ENCODE results near the gene TUBB2B.
A peak's percentile ranks its signal among the peaks of the same experiment; 100 is the strongest.

Gene TUBB2B

GRCh38 chr6:3232017-3232945 lies 4.8 kb upstream of the TUBB2B start:
- Histone ChIP-seq H3K4me1 (ENCODE audit: control insufficient read depth, insufficient read depth, low read length, poor library complexity, severe bottlenecking) (peaks cover 3% of the 10 kb centered on the region), H3K27ac (ENCODE audit: low read depth, low read length, severe bottlenecking) (peak overlapping the region; percentile 87), H3K4me3 (ENCODE audit: extremely low read depth, insufficient read depth, low read length, poor library complexity, severe bottlenecking) (peak overlapping the region; percentile 50), H3K36me3 (ENCODE audit: control insufficient read depth, insufficient read depth, low read length) (no peaks in the 10 kb centered on the region), H3K9me3 (ENCODE audit: control insufficient read depth, low read length) (no peaks in the 10 kb centered on the region)
- 8 to 15% methylated on average over 14 to 17 of the region's 23 CpGs for WGBS, 2 experiments (ENCODE audit: insufficient coverage in 2 of 2)

GRCh38 chr6:3231247-3232016 lies 4.0 kb upstream of the TUBB2B start:
- peak overlapping the region; percentile 50 for H3K4me3 ChIP-seq (ENCODE audit: extremely low read depth, insufficient read depth, low read length, poor library complexity, severe bottlenecking)
- H3K27ac ChIP-seq (ENCODE audit: low read depth, low read length, severe bottlenecking), result peak overlapping the region; percentile 87
- no peaks in the 10 kb centered on the region for H3K9me3 ChIP-seq (ENCODE audit: control insufficient read depth, low read length)
- 0 to 1% methylated on average over 32 to 39 of the region's 47 CpGs for WGBS, 2 experiments (ENCODE audit: insufficient coverage in 2 of 2)
- H3K4me1 ChIP-seq (ENCODE audit: control insufficient read depth, insufficient read depth, low read length, poor library complexity, severe bottlenecking), result peaks cover 3% of the 10 kb centered on the region
- H3K36me3 ChIP-seq (ENCODE audit: control insufficient read depth, insufficient read depth, low read length), result no peaks in the 10 kb centered on the region

- H3K27ac ChIP-seq (ENCODE audit: low read depth, low read length, severe bottlenecking), result peak overlapping the region; percentile 87
- no peaks in the 10 kb centered on the region for H3K9me3 ChIP-seq (ENCODE audit: control insufficient read depth, low read length)
- H3K36me3 ChIP-seq (ENCODE audit: control insufficient read depth, insufficient read depth, low read length), result peaks cover 5% of the 10 kb centered on the region
- peak overlapping the region; percentile 50 for H3K4me3 ChIP-seq (ENCODE audit: extremely low read depth, insufficient read depth, low read length, poor library complexity, severe bottlenecking)
- peaks cover 3% of the 10 kb centered on the region for H3K4me1 ChIP-seq (ENCODE audit: control insufficient read depth, insufficient read depth, low read length, poor library complexity, severe bottlenecking)
- 0% methylated on average over 3 of the region's 11 CpGs for WGBS, 2 experiments (ENCODE audit: insufficient coverage in 2 of 2)
Observed at GRCh38 chr6:3230900-3231246, 3.4 kb upstream of the TUBB2B start.

GRCh38 chr6:3230256-3230882 lies 2.9 kb upstream of the TUBB2B start:
- peaks cover 8% of the 10 kb centered on the region for H3K36me3 ChIP-seq (ENCODE audit: control insufficient read depth, insufficient read depth, low read length)
- WGBS, 2 experiments (ENCODE audit: insufficient coverage in 2 of 2), result 10 to 15% methylated on average over 2 to 3 of the region's 11 CpGs
- H3K4me3 ChIP-seq (ENCODE audit: extremely low read depth, insufficient read depth, low read length, poor library complexity, severe bottlenecking), result peak overlapping the region; percentile 31
- peaks cover 6% of the 10 kb centered on the region for H3K4me1 ChIP-seq (ENCODE audit: control insufficient read depth, insufficient read depth, low read length, poor library complexity, severe bottlenecking)
- no peaks in the 10 kb centered on the region for H3K9me3 ChIP-seq (ENCODE audit: control insufficient read depth, low read length)
- H3K27ac ChIP-seq (ENCODE audit: low read depth, low read length, severe bottlenecking), result no peak overlapping the region

GRCh38 chr6:3229566-3230178 lies 2.2 kb upstream of the TUBB2B start:
- Histone ChIP-seq H3K36me3 (ENCODE audit: control insufficient read depth, insufficient read depth, low read length) (peaks cover 8% of the 10 kb centered on the region), H3K4me1 (ENCODE audit: control insufficient read depth, insufficient read depth, low read length, poor library complexity, severe bottlenecking) (peaks cover 6% of the 10 kb centered on the region), H3K9me3 (ENCODE audit: control insufficient read depth, low read length) (no peaks in the 10 kb centered on the region), H3K27ac (ENCODE audit: low read depth, low read length, severe bottlenecking) (peak overlapping the region; percentile 77), H3K4me3 (ENCODE audit: extremely low read depth, insufficient read depth, low read length, poor library complexity, severe bottlenecking) (peak overlapping the region; percentile 31)
- 0% methylated on average over 18 to 23 of the region's 28 CpGs for WGBS, 2 experiments (ENCODE audit: insufficient coverage in 2 of 2)

- peak overlapping the region; percentile 31 for H3K4me3 ChIP-seq (ENCODE audit: extremely low read depth, insufficient read depth, low read length, poor library complexity, severe bottlenecking)
- H3K27ac ChIP-seq (ENCODE audit: low read depth, low read length, severe bottlenecking), result peak overlapping the region; percentile 77
- 1% methylated on average over 43 to 53 of the region's 62 CpGs for WGBS, 2 experiments (ENCODE audit: insufficient coverage in 2 of 2)
- H3K4me1 ChIP-seq (ENCODE audit: control insufficient read depth, insufficient read depth, low read length, poor library complexity, severe bottlenecking), result peaks cover 6% of the 10 kb centered on the region
- H3K9me3 ChIP-seq (ENCODE audit: control insufficient read depth, low read length), result no peaks in the 10 kb centered on the region
- H3K36me3 ChIP-seq (ENCODE audit: control insufficient read depth, insufficient read depth, low read length), result peaks cover 10% of the 10 kb centered on the region
Observed at GRCh38 chr6:3228771-3229565, 1.5 kb upstream of the TUBB2B start.

- WGBS, 2 experiments (ENCODE audit: insufficient coverage in 2 of 2), result 0 to 1% methylated on average over 25 to 28 of the region's 38 CpGs
Observed at GRCh38 chr6:3228046-3228671, 706 bp upstream of the TUBB2B start.

GRCh38 chr6:3226481-3227362 lies 731 bp downstream of the TUBB2B start:
- Histone ChIP-seq H3K27ac (ENCODE audit: low read depth, low read length, severe bottlenecking) (peak overlapping the region; percentile 69), H3K4me3 (ENCODE audit: extremely low read depth, insufficient read depth, low read length, poor library complexity, severe bottlenecking) (peak overlapping the region; percentile 90), H3K4me1 (ENCODE audit: control insufficient read depth, insufficient read depth, low read length, poor library complexity, severe bottlenecking) (peaks cover 3% of the 10 kb centered on the region), H3K36me3 (ENCODE audit: control insufficient read depth, insufficient read depth, low read length) (peaks cover 12% of the 10 kb centered on the region), H3K9me3 (ENCODE audit: control insufficient read depth, low read length) (no peaks in the 10 kb centered on the region)
- WGBS, 2 experiments (ENCODE audit: insufficient coverage in 2 of 2), result 0% methylated on average over 34 to 47 of the region's 54 CpGs

More at GRCh38 chr6:3228046-3228671, 706 bp upstream of the TUBB2B start:
- Histone ChIP-seq H3K4me1 (ENCODE audit: control insufficient read depth, insufficient read depth, low read length, poor library complexity, severe bottlenecking) (peaks cover 6% of the 10 kb centered on the region), H3K9me3 (ENCODE audit: control insufficient read depth, low read length) (no peaks in the 10 kb centered on the region), H3K4me3 (ENCODE audit: extremely low read depth, insufficient read depth, low read length, poor library complexity, severe bottlenecking) (peak overlapping the region; percentile 90), H3K36me3 (ENCODE audit: control insufficient read depth, insufficient read depth, low read length) (peaks cover 12% of the 10 kb centered on the region), H3K27ac (ENCODE audit: low read depth, low read length, severe bottlenecking) (peak overlapping the region; percentile 76)

- Histone ChIP-seq H3K4me1 (ENCODE audit: control insufficient read depth, insufficient read depth, low read length, poor library complexity, severe bottlenecking) (peaks cover 3% of the 10 kb centered on the region), H3K36me3 (ENCODE audit: control insufficient read depth, insufficient read depth, low read length) (peaks cover 12% of the 10 kb centered on the region), H3K27ac (ENCODE audit: low read depth, low read length, severe bottlenecking) (no peak overlapping the region), H3K4me3 (ENCODE audit: extremely low read depth, insufficient read depth, low read length, poor library complexity, severe bottlenecking) (peak overlapping the region; percentile 90), H3K9me3 (ENCODE audit: control insufficient read depth, low read length) (no peaks in the 10 kb centered on the region)
- 31 to 32% methylated on average over 10 of the region's 10 CpGs for WGBS, 2 experiments (ENCODE audit: insufficient coverage in 2 of 2)
Observed at GRCh38 chr6:3226042-3226441, 1.4 kb downstream of the TUBB2B start.
